GM19193 (cell line): ENCODE results near the gene GPS2.

Experiments used
- POLR2A ChIP-seq: IDR thresholded peaks from 4 replicates; pipeline ENCODE4 v1.6.1; 2011; ENCODE audit not compliant: insufficient read depth, insufficient read length; ENCODE audit errors: extremely low read depth

The GPS2 gene

DNA sequence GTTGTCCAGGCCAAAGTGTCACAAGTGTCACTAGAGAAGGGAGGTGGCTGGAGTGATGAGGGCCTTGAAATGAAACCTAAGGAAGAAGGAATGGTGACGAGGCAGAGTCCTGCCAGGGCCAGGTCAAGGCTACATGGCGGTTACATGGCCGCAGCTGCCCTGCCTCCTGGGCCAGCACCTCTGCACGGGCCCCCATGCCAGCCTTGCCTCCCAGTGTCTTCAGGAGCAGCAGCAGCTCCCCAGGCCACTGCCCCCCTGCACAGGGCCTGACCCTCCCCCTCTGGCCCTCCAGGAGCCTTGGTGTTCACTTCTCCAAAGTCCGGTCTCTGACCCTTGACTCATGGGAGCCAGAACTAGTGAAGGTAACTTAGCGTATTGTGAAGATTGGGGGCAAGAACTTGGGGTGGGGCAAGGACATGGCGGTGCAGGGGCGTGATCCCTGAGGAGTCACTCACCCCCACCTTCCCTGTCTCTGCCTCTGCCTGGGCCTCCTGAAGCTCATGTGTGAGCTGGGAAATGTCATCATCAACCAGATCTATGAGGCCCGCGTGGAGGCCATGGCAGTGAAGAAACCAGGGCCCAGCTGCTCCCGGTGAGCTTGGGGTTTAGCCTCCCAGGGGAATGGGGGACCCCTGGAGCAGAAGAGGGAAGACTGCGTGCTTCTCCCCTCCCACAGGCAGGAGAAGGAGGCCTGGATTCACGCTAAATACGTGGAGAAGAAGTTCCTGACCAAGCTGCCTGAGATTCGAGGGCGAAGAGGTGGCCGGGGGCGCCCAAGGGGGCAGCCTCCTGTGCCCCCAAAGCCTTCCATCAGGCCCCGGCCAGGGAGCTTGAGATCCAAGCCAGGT is 32.7 kb upstream of the GPS2 start:
- TF ChIP-seq POLR2A, result no peak

DNA sequence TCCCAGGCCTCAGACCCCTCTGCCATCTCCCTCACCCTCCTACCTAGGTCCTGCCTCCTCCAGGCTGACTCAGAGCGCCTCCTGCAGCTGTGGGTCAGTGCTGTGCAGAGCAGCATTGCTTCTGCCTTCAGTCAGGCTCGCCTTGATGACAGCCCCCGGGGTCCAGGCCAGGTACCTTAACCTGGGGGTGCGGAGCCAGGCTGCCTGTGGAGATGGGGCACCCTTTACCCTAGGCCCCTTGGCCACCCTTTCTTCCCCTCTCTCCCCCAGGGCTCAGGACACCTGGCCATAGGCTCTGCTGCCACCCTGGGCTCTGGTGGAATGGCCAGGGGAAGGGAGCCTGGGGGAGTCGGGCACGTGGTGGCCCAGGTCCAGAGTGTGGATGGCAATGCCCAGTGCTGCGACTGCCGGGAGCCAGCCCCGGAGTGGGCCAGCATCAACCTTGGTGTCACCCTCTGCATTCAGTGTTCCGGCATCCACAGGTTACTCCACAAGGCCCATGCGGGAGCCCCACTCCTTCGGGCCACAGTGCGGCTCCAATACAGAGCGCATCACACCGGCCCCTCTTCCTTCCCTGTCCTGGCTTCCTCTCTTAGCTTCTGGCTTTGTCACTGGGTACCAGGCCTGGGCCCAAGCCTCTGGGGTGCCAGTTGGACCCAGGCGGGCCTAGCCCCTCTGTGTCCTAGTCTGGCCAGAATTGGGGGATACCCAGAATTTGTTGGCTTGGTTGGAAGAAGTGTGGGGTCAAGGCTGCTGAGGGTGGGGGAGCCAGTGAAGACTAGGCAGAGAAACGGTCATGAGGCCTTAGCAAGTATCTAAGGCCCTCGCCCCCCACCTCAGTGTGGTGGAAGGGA is 31.8 kb upstream of the GPS2 start:
- TF ChIP-seq POLR2A, result no peak

DNA sequence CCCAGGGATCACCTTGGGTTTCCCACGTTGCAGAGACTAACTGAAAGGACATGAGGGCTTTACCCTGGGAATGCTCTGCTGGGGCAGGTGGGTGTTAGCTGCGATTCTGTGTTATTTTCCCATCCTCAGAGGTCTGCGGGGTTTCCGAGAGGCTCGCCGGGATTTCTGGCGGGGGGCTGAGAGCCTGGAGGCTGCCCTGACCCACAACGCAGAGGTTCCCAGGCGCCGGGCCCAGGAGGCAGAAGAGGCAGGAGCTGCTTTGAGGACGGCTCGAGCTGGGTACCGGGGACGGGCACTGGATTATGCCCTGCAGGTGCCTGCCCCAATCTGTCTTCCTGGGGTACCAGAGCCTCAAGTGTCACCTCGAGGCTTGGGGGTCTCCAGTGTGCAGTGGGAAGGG is 28.1 kb upstream of the GPS2 start:
- no peak for TF ChIP-seq POLR2A

DNA sequence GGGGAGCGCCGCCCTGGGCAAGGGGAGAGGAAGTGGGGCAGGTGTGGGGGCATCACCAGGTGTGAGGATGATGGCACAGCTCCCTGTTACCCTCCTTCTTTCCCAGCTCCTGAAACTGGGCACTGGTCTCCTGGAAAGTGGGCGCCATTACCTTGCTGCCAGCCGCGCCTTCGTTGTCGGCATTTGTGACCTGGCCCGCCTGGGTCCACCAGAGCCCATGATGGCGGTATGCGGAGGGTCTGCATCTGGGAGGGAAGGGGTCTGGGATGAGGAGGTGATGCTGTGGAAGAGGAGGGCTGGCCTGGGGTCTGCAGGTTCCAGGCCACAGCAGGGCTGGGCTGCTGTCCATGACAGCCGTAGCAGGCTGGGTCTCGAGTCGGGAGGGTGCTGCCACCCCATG is 26.7 kb upstream of the GPS2 start:
- no peak for TF ChIP-seq POLR2A

DNA sequence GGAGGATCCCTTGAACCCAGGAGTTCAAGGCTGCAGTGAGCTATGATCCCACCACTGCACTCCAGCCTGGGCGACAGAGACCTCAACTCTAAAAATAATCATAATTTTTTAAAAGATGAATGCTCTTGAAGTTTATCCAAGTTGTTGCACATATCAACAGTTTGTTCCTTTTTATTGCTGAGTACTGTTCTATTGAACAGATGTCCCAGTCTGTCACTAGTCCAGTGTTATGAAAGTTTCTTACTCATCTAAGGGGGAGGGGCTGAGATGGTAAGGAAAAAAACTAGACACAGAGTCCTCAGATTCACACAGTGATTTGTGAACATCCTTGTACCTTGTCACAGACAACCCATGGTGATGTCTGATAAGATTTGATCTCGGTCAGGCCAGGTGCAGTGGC is 25.0 kb upstream of the GPS2 start:
- no peak for TF ChIP-seq POLR2A

DNA sequence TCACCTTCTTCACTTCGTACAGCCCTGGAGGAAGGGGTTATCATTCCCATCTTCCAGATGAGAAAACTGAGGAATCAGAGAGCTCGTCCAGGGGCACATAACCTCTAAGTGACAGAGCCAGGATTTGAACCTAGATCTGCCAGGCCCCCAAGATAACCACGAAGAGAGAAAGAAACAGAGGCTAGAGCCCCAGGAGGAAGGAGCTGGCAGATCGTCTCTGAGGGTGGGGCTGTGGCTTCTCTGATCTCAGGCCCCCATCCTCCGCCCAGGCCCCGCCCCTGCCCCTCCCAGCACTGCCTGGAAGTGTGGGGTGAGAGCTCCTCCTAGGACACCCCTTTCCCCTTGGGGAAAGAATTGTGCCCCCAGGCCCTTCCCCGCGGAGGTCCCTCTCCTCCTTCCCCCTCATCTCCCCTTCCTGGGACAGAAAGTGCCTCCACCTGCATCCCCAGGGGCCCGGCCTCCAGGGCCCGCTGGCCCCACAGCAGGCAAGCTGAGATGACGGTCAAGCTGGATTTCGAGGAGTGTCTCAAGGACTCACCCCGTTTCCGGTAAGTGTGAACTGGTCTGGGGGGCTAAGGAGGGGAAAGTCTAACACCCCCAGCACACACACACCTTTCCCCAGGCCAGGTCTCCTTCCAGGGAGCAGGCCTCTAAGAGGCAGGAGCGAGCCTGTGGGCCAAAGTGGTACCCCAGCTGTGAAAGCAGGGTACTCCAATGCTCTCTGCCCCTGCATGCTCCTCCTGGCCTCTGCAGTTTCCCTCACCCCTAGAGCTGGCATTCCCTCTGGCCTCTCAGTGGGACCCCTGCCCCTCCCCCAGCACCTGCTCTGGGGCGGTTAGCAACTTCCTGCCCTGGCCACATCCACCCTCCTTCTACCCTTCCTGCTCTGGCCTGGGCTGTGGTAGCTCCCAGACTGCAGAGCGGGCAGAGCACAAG is 21.3 kb upstream of the GPS2 start, which contains the start of gene ACAP1:
Gene ACAP1 (plus strand): TSS at position 290 of the 936 bp plus-strand sequence. CDS start 206 bp downstream, at position 496.
- TF ChIP-seq POLR2A, result peak; percentile 57

DNA sequence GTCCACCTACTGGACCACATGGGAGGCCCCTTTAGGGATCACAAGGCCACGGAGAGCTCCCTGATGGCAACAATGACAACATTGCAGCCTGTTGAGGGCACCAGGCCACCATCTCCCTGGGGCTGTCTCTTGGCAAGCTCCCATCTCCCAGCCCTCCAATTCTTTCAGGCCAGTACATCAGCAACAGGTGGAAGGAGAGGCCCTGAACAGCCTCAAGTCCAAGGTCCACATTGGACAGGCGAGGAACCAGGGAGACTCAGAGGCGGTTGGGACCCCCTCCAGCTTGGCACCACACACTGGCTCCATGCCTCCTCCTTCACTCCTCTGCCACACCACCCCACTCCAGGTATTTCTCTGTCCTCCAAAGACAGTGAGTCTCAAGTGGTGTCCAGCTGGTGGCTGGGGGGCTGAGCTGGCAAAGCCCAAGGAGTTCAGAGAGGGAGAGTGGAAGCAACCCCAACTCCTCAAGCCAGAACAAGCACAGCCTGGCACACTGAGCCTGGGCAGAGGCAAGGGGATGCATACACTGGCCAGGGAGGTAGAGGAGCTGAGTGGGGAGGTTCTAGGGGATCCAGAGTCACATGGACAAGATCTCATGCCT is 19.9 kb upstream of the GPS2 start:
- TF ChIP-seq POLR2A, result no peak

DNA sequence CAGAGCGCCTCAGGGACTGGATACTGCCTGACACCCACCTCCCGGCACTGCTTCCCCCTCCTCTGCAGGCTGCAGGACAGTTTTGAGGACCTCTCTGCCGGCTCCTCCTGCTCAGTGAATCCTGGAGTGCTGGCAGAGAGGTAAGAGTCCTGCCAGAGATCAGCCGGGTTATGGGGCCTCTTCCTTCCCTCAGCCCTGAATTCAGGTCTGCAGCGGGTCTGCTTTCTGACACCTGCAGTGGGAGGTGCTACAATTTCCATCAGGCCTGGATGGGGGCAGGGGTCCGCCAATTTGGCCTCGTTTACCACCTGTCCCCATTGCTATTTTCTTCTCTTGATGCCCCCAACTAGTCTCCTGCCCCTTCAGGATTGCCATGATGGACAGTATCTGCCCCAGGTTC is 17.0 kb upstream of the GPS2 start:
- TF ChIP-seq POLR2A, result no peak

DNA sequence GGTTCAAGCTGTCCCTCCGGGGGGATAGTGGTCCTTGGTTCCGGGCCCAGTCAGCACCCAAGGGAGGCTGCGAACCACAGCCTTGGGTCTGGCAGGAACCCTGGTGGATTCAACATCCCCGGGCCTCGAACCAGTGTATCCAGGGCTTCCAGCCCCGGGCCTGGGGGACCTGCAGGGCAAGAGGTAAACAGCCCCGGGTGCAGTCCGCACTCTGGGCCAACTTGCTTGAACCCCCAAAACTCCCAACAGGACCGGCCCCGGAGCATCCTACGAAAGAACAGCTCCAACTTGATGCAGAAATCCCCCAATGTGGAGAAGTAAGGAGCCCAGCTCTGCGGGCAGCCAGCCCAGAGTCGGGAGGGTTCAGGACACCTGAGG is 15.5 kb upstream of the GPS2 start:
- no peak for TF ChIP-seq POLR2A

DNA sequence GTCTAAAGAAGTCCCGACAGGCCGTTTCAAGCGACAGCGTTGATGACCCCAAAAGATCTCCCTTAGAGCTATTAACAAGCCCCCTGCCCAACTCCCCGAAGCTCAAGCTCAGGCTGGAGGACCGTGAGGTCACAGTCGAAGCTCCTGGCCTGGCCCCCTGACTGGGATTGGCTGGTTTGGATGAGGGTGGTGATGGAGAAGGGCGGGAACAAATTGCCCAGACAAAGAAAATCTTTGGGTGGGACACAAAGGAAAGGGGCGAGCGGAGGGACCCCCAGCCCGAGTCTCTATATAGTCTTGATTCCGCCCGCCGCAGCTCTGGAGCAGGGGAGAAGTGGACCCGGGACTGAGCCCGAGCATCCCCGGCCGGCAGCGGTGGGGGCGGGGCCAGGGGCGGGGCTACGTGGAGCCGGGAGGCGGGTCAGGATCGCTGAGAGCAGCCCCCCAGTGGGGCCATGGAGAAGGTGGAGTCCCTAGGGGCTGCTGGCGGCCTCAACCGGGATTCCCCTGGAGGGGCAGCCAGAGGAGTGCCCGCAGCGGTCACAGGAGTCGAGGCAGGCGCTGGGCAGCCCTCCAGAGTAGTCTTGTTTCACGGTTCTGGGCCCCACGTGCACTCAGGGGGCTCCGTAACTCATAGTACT is 15.0 kb upstream of the GPS2 start:
- TF ChIP-seq POLR2A, result no peak

DNA sequence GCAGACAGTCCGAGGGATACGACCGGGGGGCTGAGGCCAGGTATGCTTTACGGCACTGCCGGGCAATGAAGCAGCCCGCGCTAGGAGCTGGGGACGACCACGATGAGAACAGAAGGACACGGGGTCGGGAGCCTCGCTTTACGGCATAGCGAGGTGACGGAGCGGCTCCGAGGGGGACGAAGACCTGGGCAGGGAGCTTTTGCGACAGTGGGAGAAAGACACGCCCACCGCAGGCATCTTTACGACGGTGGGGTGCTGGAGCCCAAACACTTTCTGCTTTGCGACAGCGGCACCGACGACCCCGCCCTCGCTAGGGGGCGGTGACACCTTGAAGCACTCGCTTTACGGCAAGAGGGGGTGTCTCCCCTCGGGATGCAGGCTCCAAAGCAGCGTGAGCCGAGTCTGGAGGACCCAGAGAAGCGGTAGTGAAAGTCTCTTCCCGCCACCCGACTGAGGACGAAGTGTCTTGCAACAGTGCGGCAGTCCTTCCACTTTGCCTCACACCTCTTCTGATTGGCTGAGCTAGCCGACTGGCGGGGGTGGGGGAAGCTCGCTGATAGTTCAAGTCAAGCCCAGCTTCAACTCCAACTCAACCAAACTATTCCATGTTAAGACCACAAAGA is 14.3 kb upstream of the GPS2 start:
- peak; percentile 75 for TF ChIP-seq POLR2A

DNA sequence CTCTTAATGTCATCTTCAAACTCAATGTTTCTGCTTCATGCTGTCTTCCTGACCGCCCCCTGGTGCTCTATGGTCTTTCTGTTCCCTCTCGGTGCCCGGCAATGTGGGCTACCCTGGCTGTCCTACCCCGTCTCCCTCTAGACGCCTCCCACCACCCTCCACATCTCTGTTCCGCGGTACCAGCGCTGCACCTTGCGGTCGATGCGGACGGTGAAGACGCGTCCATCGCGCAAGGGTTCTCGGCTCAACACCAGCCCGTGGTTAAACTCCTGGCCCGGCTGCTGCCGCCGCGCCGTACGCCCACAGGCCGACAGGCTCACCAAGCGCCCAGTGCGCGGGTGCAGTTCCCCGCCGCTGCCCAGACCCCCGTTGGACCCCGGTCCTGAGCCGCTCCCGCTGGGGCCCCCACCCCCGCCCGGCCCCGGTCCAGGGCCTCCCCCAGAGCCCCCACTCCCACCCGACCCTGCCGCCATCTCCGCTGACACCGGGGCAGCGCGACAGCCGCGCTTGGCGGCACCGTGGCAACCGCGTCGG is 13.7 kb upstream of the GPS2 start, which contains the start of gene NEURL4:
Gene NEURL4 (minus strand): TSS at position 496 of the 534 bp plus-strand sequence. CDS start 23 bp downstream, at position 473.
- peak; percentile 48 for TF ChIP-seq POLR2A

DNA sequence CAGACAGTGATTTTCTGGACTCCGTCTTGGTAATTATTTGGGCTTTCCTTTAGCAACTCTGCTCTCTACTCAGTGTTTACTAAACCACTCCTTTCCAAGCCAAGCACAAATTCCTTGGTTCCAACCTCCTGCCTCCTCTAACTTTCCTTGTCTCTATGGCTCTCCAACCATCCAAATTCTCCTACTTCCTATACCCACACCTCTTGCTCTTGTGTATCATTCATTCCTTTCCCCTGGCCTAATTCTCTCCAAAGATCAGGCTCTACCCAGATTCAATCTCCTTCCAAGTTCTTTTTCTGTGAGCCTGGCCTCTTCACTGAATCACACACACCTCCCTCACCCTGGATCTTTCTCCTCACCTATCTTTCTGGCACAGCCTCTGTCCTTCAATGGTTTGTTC is 12.8 kb upstream of the GPS2 start:
- no peak for TF ChIP-seq POLR2A

DNA sequence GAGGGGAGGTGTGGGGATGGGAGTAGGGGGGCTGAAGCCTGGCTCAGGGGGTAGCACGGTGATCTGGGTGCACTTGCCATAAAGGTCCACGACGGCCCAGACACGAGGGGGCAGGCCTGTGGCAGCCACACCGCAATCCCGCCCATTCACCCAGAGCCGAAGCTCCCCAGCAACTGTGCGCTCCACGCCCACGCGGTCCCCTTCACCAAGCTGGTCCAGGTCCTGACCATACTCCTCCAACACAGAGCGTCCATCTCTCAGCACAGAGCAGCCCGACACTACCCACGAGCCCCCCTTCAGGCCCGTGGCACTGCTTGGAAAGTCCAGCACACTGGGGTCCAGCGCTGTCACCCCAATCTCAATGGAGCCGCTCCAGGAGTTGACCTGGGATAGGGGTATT is 12.3 kb upstream of the GPS2 start:
- no peak for TF ChIP-seq POLR2A

DNA sequence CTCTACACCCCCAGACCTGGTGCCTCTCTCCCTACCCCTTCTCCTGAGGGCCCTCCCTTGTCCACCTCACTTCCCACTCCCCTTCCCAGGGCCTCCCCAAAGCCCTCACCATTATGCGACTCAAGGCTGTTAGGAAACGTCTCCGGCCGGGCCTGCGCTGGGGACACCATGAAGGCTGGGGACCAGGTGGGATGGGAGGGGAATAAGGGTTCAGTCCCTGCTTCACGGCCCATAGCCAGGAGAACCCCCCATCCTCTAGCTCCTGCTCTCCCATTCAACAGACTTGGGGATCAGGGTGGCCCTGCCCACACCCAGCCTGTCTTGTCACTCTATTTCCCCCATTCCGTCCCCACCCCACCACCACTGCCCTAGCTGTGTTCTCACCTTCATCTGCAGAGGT is 11.9 kb upstream of the GPS2 start:
- no peak for TF ChIP-seq POLR2A
